ENCODE measurements around the gene ID2. TPM values are rescaled to one million over a fixed set of nuclear protein-coding genes. Genes with fewer than 3 reads are reported as not detected.

Gene ID2
- total RNA-seq, 4 donors from 2014 or later: 329 to 437 (median 382) TPM

DNA sequence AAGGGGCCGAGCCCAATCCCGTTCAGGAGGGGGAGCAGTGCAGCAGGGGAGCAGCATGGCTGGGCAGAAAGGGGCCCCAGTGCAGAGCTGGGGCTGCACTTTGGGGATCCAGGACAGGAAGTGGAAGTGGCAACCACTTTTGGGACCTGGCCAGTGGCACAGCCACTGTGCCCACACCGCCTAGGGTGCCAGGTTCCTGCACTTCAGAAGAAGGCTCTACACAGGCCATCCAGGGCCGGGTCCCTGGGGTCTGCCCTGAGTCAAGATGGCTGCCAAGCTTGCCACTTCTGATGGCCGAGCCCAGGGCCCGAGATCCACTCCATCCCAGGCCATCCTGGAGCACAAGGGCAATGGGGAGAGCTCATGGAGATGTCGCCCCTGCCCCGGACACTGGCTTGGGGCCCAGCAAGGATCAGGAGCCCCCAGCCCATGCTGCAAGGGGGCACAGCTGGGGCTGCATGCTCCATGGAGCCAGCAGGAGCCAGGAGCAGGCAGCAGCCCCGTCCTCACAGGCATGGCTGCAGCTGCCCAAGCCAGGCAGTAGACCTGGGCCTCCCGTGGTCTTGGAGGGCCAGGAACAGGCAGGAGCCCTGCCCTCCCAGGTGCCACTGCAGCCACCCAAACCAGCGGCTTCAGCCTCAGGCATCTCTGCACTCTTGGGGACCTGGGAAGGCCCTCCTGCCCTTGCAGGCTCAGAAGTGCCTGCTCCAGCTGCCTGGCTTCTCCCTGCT lies 35.0 kb upstream of the ID2 start:
- in situ Hi-C loops (cut with MboI; ENCODE audit: low pct_ligation_motif_present in 1 of 4, low pct_unique_long_range_greater_than_20kb in 1 of 4, low sequenced_read_pairs in 3 of 4): no loop called here
- 98% methylated on average over 11 of the region's 11 CpGs; no CpG with 5 or more reads in 1 of the 2 donors for WGBS, 2 donors (ENCODE audit: low coverage in 1 of 2)

DNA sequence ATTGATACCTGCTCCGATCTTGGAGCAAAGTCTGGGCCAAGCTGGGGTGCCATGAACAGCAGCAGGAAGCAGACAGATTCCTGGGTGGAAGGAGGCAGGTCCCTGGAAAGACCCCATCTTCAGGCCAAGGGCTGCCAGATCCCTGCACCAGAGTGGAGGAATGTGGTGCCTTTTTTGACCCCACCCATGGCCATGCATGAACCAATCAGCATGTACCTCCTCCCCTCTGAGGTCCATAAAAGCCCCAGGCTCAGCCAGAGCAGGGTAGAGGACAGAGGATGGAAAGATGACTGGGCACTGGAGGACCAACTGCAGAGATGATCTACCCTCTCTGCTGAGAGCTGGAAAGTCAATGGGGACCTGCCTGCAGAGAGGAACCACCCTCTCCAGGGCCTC lies 34.4 kb upstream of the ID2 start:
- Histone ChIP-seq H3K9me3 (no peaks in the 10 kb centered on the region), H3K36me3 (no peaks in the 10 kb centered on the region), H3K27ac (no peak overlapping the region), H3K4me1 (no peaks in the 10 kb centered on the region), H3K4me3 (no peak overlapping the region), H3K27me3 (no peaks in the 10 kb centered on the region)
- intact Hi-C loops (cut with DNase I; ENCODE audit: low total_unique reads): no loop called here
- in situ Hi-C loops (cut with MboI; ENCODE audit: low pct_ligation_motif_present in 1 of 4, low pct_unique_long_range_greater_than_20kb in 1 of 4, low sequenced_read_pairs in 3 of 4): no loop called here
- TF ChIP-seq POLR2A (IDR thresholded peaks at IDR 0.05) (no peak), EP300 (IDR thresholded peaks at IDR 0.05; ENCODE audit: low read depth) (no peak), POLR2AphosphoS5 (IDR thresholded peaks at IDR 0.05) (no peak)
- TF ChIP-seq, protein P1, sequence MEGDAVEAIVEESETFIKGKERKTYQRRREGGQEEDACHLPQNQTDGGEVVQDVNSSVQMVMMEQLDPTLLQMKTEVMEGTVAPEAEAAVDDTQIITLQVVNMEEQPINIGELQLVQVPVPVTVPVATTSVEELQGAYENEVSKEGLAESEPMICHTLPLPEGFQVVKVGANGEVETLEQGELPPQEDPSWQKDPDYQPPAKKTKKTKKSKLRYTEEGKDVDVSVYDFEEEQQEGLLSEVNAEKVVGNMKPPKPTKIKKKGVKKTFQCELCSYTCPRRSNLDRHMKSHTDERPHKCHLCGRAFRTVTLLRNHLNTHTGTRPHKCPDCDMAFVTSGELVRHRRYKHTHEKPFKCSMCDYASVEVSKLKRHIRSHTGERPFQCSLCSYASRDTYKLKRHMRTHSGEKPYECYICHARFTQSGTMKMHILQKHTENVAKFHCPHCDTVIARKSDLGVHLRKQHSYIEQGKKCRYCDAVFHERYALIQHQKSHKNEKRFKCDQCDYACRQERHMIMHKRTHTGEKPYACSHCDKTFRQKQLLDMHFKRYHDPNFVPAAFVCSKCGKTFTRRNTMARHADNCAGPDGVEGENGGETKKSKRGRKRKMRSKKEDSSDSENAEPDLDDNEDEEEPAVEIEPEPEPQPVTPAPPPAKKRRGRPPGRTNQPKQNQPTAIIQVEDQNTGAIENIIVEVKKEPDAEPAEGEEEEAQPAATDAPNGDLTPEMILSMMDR (IDR thresholded peaks at IDR 0.05): no peak
- no peak for DNase-seq
- WGBS, 2 donors (ENCODE audit: low coverage in 1 of 2): 100% methylated on average over 1 of the region's 1 CpG; no CpG with 5 or more reads in 1 of the 2 donors

More for the DNA sequence above, 35.0 kb upstream of the ID2 start:
- intact Hi-C loops (cut with DNase I; ENCODE audit: low total_unique reads): no loop called here
- H3K9me3 ChIP-seq: no peaks in the 10 kb centered on the region
- H3K36me3 ChIP-seq: no peaks in the 10 kb centered on the region
- H3K27ac ChIP-seq: no peak overlapping the region
- H3K4me3 ChIP-seq: no peak overlapping the region
- H3K4me1 ChIP-seq: no peaks in the 10 kb centered on the region
- DNase-seq: no peak
- H3K27me3 ChIP-seq: no peaks in the 10 kb centered on the region
- no peak for TF ChIP-seq EP300 (IDR thresholded peaks at IDR 0.05; ENCODE audit: low read depth)
- no peak for TF ChIP-seq POLR2AphosphoS5 (IDR thresholded peaks at IDR 0.05)
- TF ChIP-seq, protein P1 (IDR thresholded peaks at IDR 0.05): no peak
- no peak for TF ChIP-seq POLR2A (IDR thresholded peaks at IDR 0.05)

DNA sequence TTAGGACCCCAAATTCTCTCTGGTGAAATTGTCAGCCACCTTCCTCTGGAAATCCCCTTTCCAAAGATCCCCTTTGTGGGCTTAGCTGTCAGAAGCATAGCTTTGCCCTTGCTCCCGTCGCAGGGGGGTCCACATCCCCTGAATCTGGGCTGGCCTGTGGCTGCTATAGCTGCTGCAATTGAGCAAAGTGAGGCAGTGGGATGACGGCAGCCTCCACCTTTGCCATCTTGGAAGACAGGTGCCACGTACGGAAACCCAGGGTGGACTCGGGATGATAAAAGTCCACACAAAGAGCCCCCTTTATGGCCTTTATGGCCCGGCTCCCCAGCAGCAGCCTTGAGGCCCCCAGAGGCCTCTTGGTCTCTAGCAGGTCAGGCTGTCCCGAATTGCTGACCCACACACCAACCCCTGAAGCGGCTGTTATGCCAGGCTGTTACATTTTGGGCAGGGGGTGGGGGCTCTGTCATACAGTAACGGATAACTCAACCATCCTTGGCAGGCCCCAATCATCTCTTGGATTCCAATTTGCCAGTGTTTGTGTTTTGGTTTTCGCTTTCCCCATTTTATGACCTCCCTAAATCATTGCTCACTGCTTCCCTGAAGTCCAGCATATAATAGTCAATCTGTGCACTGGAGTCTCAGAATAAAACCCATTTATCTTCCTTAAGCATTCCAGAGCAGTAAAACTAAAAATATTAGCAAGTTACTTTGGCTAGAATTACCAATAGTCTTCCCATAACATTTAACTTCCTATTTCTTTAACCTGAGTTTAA lies 33.2 kb upstream of the ID2 start:
- DNase-seq: no peak
- intact Hi-C loops (cut with DNase I; ENCODE audit: low total_unique reads): no loop called here
- TF ChIP-seq EP300 (IDR thresholded peaks at IDR 0.05; ENCODE audit: low read depth): no peak
- no peak for TF ChIP-seq POLR2AphosphoS5 (IDR thresholded peaks at IDR 0.05)
- TF ChIP-seq POLR2A (IDR thresholded peaks at IDR 0.05): no peak
- TF ChIP-seq, protein P1 (IDR thresholded peaks at IDR 0.05): no peak
- in situ Hi-C loops (cut with MboI; ENCODE audit: low pct_ligation_motif_present in 1 of 4, low pct_unique_long_range_greater_than_20kb in 1 of 4, low sequenced_read_pairs in 3 of 4): no loop called here
- WGBS, 2 donors (ENCODE audit: low coverage in 1 of 2): 84 to 100% methylated on average over 2 to 11 of the region's 11 CpGs
- no peaks in the 10 kb centered on the region for H3K9me3 ChIP-seq
- H3K4me1 ChIP-seq: no peaks in the 10 kb centered on the region
- no peaks in the 10 kb centered on the region for H3K27me3 ChIP-seq
- H3K4me3 ChIP-seq: no peak overlapping the region
- no peaks in the 10 kb centered on the region for H3K36me3 ChIP-seq
- no peak overlapping the region for H3K27ac ChIP-seq

DNA sequence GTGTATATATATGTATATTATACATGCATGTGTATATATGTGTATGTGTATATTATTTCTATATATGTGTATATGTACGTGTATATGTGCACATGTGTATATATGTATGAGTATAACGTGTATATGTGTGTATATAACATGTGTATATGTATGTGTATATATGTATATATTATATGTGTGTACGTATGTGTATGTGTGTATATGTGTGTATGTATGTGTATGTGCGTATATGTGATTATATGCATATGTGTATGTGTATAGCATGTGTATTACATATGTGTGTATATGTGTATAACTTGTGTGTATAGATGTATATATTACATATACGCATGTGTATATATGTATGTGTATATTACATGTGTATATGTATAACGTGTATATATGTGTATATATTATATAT lies 32.1 kb upstream of the ID2 start:
- H3K27me3 ChIP-seq: no peaks in the 10 kb centered on the region
- no peaks in the 10 kb centered on the region for H3K36me3 ChIP-seq
- no peak for DNase-seq
- in situ Hi-C loops (cut with MboI; ENCODE audit: low pct_ligation_motif_present in 1 of 4, low pct_unique_long_range_greater_than_20kb in 1 of 4, low sequenced_read_pairs in 3 of 4): no loop called here
- H3K4me3 ChIP-seq: no peak overlapping the region
- no peaks in the 10 kb centered on the region for H3K9me3 ChIP-seq
- 71 to 72% methylated on average over 6 of the region's 6 CpGs for WGBS, 2 donors (ENCODE audit: low coverage in 1 of 2)
- no peak overlapping the region for H3K27ac ChIP-seq
- TF ChIP-seq, protein P1 (IDR thresholded peaks at IDR 0.05): no peak
- TF ChIP-seq POLR2AphosphoS5 (IDR thresholded peaks at IDR 0.05): no peak
- no peak for TF ChIP-seq POLR2A (IDR thresholded peaks at IDR 0.05)
- no peak for TF ChIP-seq EP300 (IDR thresholded peaks at IDR 0.05; ENCODE audit: low read depth)
- no peaks in the 10 kb centered on the region for H3K4me1 ChIP-seq
- intact Hi-C loops (cut with DNase I; ENCODE audit: low total_unique reads): no loop called here

Measured in transverse colon (tissue), 4 donors.